HCT116 (cell line): ENCODE measurements around the gene ELF3. TPM values are rescaled to one million over a fixed set of nuclear protein-coding genes. Genes with fewer than 3 reads are reported as not detected.

Experiments used
- ATAC-seq: fragments of 200-7000 bp; cut with Tn5 transposase; 2 replicates; pipeline ENCODE4 v1.9.1; 2020; ENCODE audit warnings: mild to moderate bottlenecking, moderate library complexity
- BruUV-seq: library from RNA; stranded (reverse); fragments of 400-500 nt; replicated peaks from 2 replicates; lab custom pipeline; 2021; lab: Mats Ljungman, UMichigan
- CTCF ChIA-PET: fragments of 300-600 bp; sonication (Branson Sonifier 250); formaldehyde crosslinking; loops from one replicate; lab custom pipeline; 2021; ENCODE audit warnings: antibody characterized with exemption; lab: Charles Lee
- POLR2A ChIA-PET: fragments of 300-600, 350-600 bp; sonication (Branson Sonifier 250); formaldehyde crosslinking; loops from one replicate; lab custom pipeline; 2021; ENCODE audit warnings: antibody characterized with exemption; lab: Charles Lee
- RAD21 ChIA-PET, 2 experiments: fragments of 300-600 bp; sonication (Branson Sonifier 250); formaldehyde crosslinking; loops; one replicate each; lab custom pipeline; 2023; ENCODE audit warnings: low total read pairs in 2 of 2; ENCODE audit not compliant: uncharacterized antibody in 2 of 2, unreplicated experiment in 2 of 2, low non-redundant PET in 1 of 2; lab: Charles Lee
- DNase-seq: peaks from one replicate; pipeline ENCODE4 v3.0.0-alpha.2; 2010; ENCODE audit warnings: low read depth, low spot score
- H2AFZ ChIP-seq: fragments of 200-600 bp; shearing (Covaris generic), sonication (generic); 2 replicates; pipeline ENCODE4 v1.6.1; 2017; ENCODE audit warnings: low read depth, mixed run types, mixed read lengths, antibody characterized with exemption, low read length; ENCODE audit not compliant: poor library complexity, severe bottlenecking
- H3K27ac ChIP-seq: 2 replicates; pipeline ENCODE4 v1.5.1; 2012; ENCODE audit warnings: low read depth, low read length
- H3K27me3 ChIP-seq: fragments of 200-600 bp; sonication (generic); 2 replicates; pipeline ENCODE4 v1.6.1; 2016; ENCODE audit warnings: mixed run types, low read length, mixed read lengths; ENCODE audit not compliant: insufficient read depth
- H3K36me3 ChIP-seq, 2 experiments: fragments of 200-500 bp in 1 of 2; fragments of 200-600 bp in 1 of 2; sonication (Bioruptor generic) in 1 of 2; sonication (generic) in 1 of 2; 2 replicates each; pipeline versions ENCODE4 v1.5.1 to v1.6.1; 2014 to 2016; ENCODE audit warnings: low read length in 2 of 2, inconsistent platforms in 1 of 2, mixed read lengths in 1 of 2, mixed run types in 1 of 2; ENCODE audit not compliant: insufficient read depth in 2 of 2, control insufficient read depth in 1 of 2
- H3K4me1 ChIP-seq, 2 experiments: fragments of 200-600 bp in 1 of 2; sonication (generic) in 1 of 2; 2 replicates each; pipeline versions ENCODE4 v1.5.1 to v1.6.1; 2012 to 2017; ENCODE audit warnings: low read length in 2 of 2, inconsistent platforms in 1 of 2, mild to moderate bottlenecking in 1 of 2, mixed read lengths in 1 of 2, mixed run types in 1 of 2, moderate library complexity in 1 of 2; ENCODE audit not compliant: insufficient read depth in 2 of 2, control insufficient read depth in 1 of 2
- H3K4me2 ChIP-seq: fragments of 200-600 bp; sonication (generic); 2 replicates; pipeline ENCODE4 v1.6.1; 2017; ENCODE audit warnings: mixed run types, low read length, mixed read lengths
- H3K4me3 ChIP-seq, 2 experiments: fragments of 200-600 bp in 1 of 2; sonication (generic) in 1 of 2; replicated peaks in 1 of 2; 2 replicates each; pipeline ENCODE4 v1.5.1; 2011 to 2016; ENCODE audit warnings: low read length in 2 of 2, control low read depth in 1 of 2, low read depth in 1 of 2, mild to moderate bottlenecking in 1 of 2, mixed read lengths in 1 of 2, mixed run types in 1 of 2
- H3K79me2 ChIP-seq: fragments of 200-600 bp; sonication (generic); 2 replicates; pipeline ENCODE4 v1.6.1; 2017; ENCODE audit warnings: mild to moderate bottlenecking, mixed run types, low read length, moderate library complexity, mixed read lengths; ENCODE audit not compliant: insufficient read depth
- H3K9ac ChIP-seq: fragments of 200-600 bp; sonication (generic); 2 replicates; pipeline ENCODE4 v1.6.1; 2016; ENCODE audit warnings: low read length, mixed read lengths
- H3K9me2 ChIP-seq: fragments of 200-600 bp; sonication (generic), shearing (Covaris generic); 2 replicates; pipeline ENCODE4 v1.6.1; 2017; ENCODE audit warnings: mixed run types, mild to moderate bottlenecking, moderate library complexity; ENCODE audit not compliant: insufficient read depth
- H3K9me3 ChIP-seq, 2 experiments: fragments of 200-500 bp in 1 of 2; fragments of 200-600 bp in 1 of 2; sonication (Bioruptor generic) in 1 of 2; sonication (generic) in 1 of 2; 2 replicates each; pipeline ENCODE4 v1.6.1; 2014 to 2017; ENCODE audit warnings: low read length in 2 of 2, mixed read lengths in 2 of 2, inconsistent platforms in 1 of 2, low read depth in 1 of 2, mild to moderate bottlenecking in 1 of 2, mixed run types in 1 of 2, moderate library complexity in 1 of 2; ENCODE audit not compliant: control insufficient read depth in 1 of 2, insufficient read depth in 1 of 2
- H4K20me1 ChIP-seq: fragments of 200-600 bp; sonication (generic), shearing (Covaris generic); 2 replicates; pipeline ENCODE4 v1.6.1; 2017; ENCODE audit warnings: mixed run types, mild to moderate bottlenecking, moderate library complexity; ENCODE audit not compliant: insufficient read depth
- ATF3 ChIP-seq: IDR thresholded peaks from 2 replicates; pipeline ENCODE4 v1.6.1; 2012
- CBX3 ChIP-seq: IDR thresholded peaks from 2 replicates; pipeline ENCODE4 v1.6.1; 2012; ENCODE audit warnings: low read depth
- CEBPB ChIP-seq: IDR thresholded peaks from 2 replicates; pipeline ENCODE4 v1.6.1; 2012; ENCODE audit warnings: low read depth
- EGR1 ChIP-seq: IDR thresholded peaks from 2 replicates; pipeline ENCODE4 v1.6.1; 2012; ENCODE audit warnings: low read depth
- EZH2phosphoT487 ChIP-seq: fragments of 200-600 bp; IDR thresholded peaks from 2 replicates; pipeline ENCODE4 v1.6.1; 2018; ENCODE audit warnings: antibody characterized with exemption, borderline replicate concordance
- JUND ChIP-seq: IDR thresholded peaks from 2 replicates; pipeline ENCODE4 v1.6.1; 2012
- POLR2AphosphoS5 ChIP-seq: IDR thresholded peaks from 2 replicates; pipeline ENCODE4 v1.6.1; 2011; ENCODE audit warnings: mild to moderate bottlenecking, low read depth, low read length, moderate library complexity
- REST ChIP-seq: IDR thresholded peaks from 2 replicates; pipeline ENCODE4 v1.6.1; 2012; ENCODE audit warnings: low read depth
- SIN3A ChIP-seq: IDR thresholded peaks from 2 replicates; pipeline ENCODE4 v1.6.1; 2012; ENCODE audit warnings: low read depth
- SP1 ChIP-seq: IDR thresholded peaks from 2 replicates; pipeline ENCODE4 v1.6.1; 2012; ENCODE audit warnings: low read depth
- SRF ChIP-seq: IDR thresholded peaks from 2 replicates; pipeline ENCODE4 v1.6.1; 2012; ENCODE audit warnings: low read depth
- YY1 ChIP-seq: IDR thresholded peaks from 2 replicates; pipeline ENCODE4 v1.6.1; 2011; ENCODE audit warnings: low read length, low read depth, moderate library complexity, mild to moderate bottlenecking; ENCODE audit not compliant: insufficient replicate concordance; ENCODE audit errors: extremely low read depth
- ZNF274 ChIP-seq: fragments of 200-500 bp; sonication (Bioruptor generic); IDR thresholded peaks from 2 replicates; pipeline ENCODE4 v1.6.1; 2014; ENCODE audit warnings: mild to moderate bottlenecking, low read depth, low read length, inconsistent platforms
- intact Hi-C: fragments of 100-400 bp; cut with micrococcal nuclease; formaldehyde crosslinking; loops from 2 replicates; pipeline ENCODE4 v1.10.0; 2022
- total RNA-seq: library from RNA; stranded (reverse); gene quantifications from one replicate; pipeline ENCODE4 v1.2.1, GENCODE V29; 2021; ENCODE audit not compliant: unreplicated experiment

The ELF3 gene
- total RNA-seq, 1 experiment from 2014 or later = 200 TPM

- no peak for TF ChIP-seq JUND
- no peak for TF ChIP-seq SIN3A
- TF ChIP-seq YY1 = no peak
- TF ChIP-seq SRF = no peak
- CTCF ChIA-PET = no interaction called here
- DNase-seq (no peak), ATAC-seq (no peak)
- intact Hi-C loops = no loop called here
- no peak overlapping the region for H3K9ac ChIP-seq
- no peaks in the 10 kb centered on the region for H3K27me3 ChIP-seq
- H3K9me3 ChIP-seq = no peaks in the 10 kb centered on the region
- H3K4me3 ChIP-seq = no peak overlapping the region
- RAD21 ChIA-PET = no interaction called here
- no TSS peak for BruUV-seq
- no peak overlapping the region for H3K4me2 ChIP-seq
- no peaks in the 10 kb centered on the region for H4K20me1 ChIP-seq
- H2AFZ ChIP-seq = no peak overlapping the region
- H3K9me2 ChIP-seq = no peaks in the 10 kb centered on the region
- peaks cover 41 to 44% of the 10 kb centered on the region in 2 experiments for H3K36me3 ChIP-seq
- H3K4me1 ChIP-seq = peaks cover 0 to 3% of the 10 kb centered on the region in 2 experiments; a peak in 1 of 4 replicates
- H3K27ac ChIP-seq = no peak overlapping the region
- POLR2A ChIA-PET = no interaction called here
- peaks cover 25% of the 10 kb centered on the region for H3K79me2 ChIP-seq
These were observed 20.8 kb upstream of the ELF3 start for GRCh38 chr1:201989354-201990128.

GRCh38 chr1:201990427-201990826, 20.0 kb upstream of the ELF3 start:
- intact Hi-C loops = no loop called here
- TF ChIP-seq SIN3A (no peak), YY1 (no peak), POLR2AphosphoS5 (no peak), SRF (no peak), CBX3 (no peak), REST (no peak), ZNF274 (no peak), EZH2phosphoT487 (no peak), ATF3 (no peak), CEBPB (no peak), EGR1 (no peak), SP1 (no peak)
- TF ChIP-seq, all 23 proteins: peak for 0
- no TSS peak for BruUV-seq
- Histone ChIP-seq H3K36me3 (peaks cover 41 to 51% of the 10 kb centered on the region in 2 experiments), H2AFZ (no peak overlapping the region), H3K79me2 (peaks cover 17% of the 10 kb centered on the region), H3K9ac (no peak overlapping the region), H3K27me3 (no peaks in the 10 kb centered on the region), H3K9me3 (no peaks in the 10 kb centered on the region), H3K27ac (no peak overlapping the region), H3K4me2 (no peak overlapping the region), H4K20me1 (no peaks in the 10 kb centered on the region), H3K9me2 (no peaks in the 10 kb centered on the region), H3K4me3 (no peak overlapping the region), H3K4me1 (peaks cover 0 to 3% of the 10 kb centered on the region in 2 experiments; a peak in 1 of 4 replicates)
- DNase-seq = no peak
- ChIA-PET CTCF (no interaction called here), RAD21 (no interaction called here), POLR2A (no interaction called here)
- no peak for ATAC-seq
